MM.1S (cell line): ENCODE data around the gene PTGER1.
A peak's percentile ranks its signal among the peaks of the same experiment; 100 is the strongest.

Experiments used
- DNase-seq: peaks from one replicate; pipeline ENCODE4 v3.0.0-alpha.2; 2015
- H2AFZ ChIP-seq: fragments of 300-600 bp; sonication (generic); 2 replicates; pipeline ENCODE4 v1.6.0; 2016; ENCODE audit warnings: antibody characterized with exemption, low read length
- H3F3A ChIP-seq: fragments of 300-600 bp; sonication (generic); 2 replicates; pipeline ENCODE4 v1.6.1; 2016; ENCODE audit warnings: mild to moderate bottlenecking, antibody characterized with exemption, low read length, moderate library complexity, mixed read lengths; ENCODE audit not compliant: insufficient read depth
- H3K27ac ChIP-seq: fragments of 300-600 bp; sonication (generic); 2 replicates; pipeline ENCODE4 v1.5.1; 2016; ENCODE audit warnings: mild to moderate bottlenecking, low read length
- H3K27me3 ChIP-seq: fragments of 300-600 bp; sonication (generic); replicated peaks from 2 replicates; pipeline ENCODE4 v1.6.0; 2016; ENCODE audit warnings: low read length; ENCODE audit not compliant: insufficient read depth
- H3K36me3 ChIP-seq: fragments of 300-600 bp; sonication (generic); replicated peaks from 2 replicates; pipeline ENCODE4 v1.6.1; 2016; ENCODE audit warnings: mild to moderate bottlenecking, low read length, mixed read lengths; ENCODE audit not compliant: insufficient read depth
- H3K4me1 ChIP-seq: fragments of 300-600 bp; sonication (generic); 2 replicates; pipeline ENCODE4 v1.6.1; 2016; ENCODE audit warnings: low read length, mixed read lengths
- H3K4me2 ChIP-seq: fragments of 300-600 bp; sonication (generic); 2 replicates; pipeline ENCODE4 v1.6.0; 2016; ENCODE audit warnings: low read depth, low read length
- H3K4me3 ChIP-seq: fragments of 300-600 bp; sonication (generic); 2 replicates; pipeline ENCODE4 v1.5.1; 2016; ENCODE audit warnings: low read length, mixed read lengths
- H3K79me2 ChIP-seq: fragments of 300-600 bp; sonication (generic); 2 replicates; pipeline ENCODE4 v1.6.1; 2016; ENCODE audit warnings: mixed run types, low read length, mixed read lengths
- H3K9ac ChIP-seq: fragments of 300-600 bp; sonication (generic); 2 replicates; pipeline ENCODE4 v1.6.1; 2016; ENCODE audit warnings: low read length, mixed read lengths
- H3K9me2 ChIP-seq: fragments of 300-600 bp; sonication (generic); replicated peaks from 2 replicates; pipeline ENCODE4 v1.6.1; 2016; ENCODE audit warnings: mild to moderate bottlenecking, low read length, mixed read lengths; ENCODE audit not compliant: insufficient read depth
- H3K9me3 ChIP-seq: fragments of 300-600 bp; sonication (generic); replicated peaks from 2 replicates; pipeline ENCODE4 v1.6.1; 2016; ENCODE audit warnings: mild to moderate bottlenecking, low read length, mixed read lengths; ENCODE audit not compliant: insufficient read depth
- H4K20me1 ChIP-seq: fragments of 300-600 bp; sonication (generic); 2 replicates; pipeline ENCODE4 v1.6.1; 2016; ENCODE audit warnings: mild to moderate bottlenecking, low read length, moderate library complexity, mixed read lengths; ENCODE audit not compliant: insufficient read depth
- CTCF ChIP-seq: fragments of 300-600 bp; sonication (generic); IDR thresholded peaks from 2 replicates; pipeline ENCODE4 v1.5.1; 2016; ENCODE audit warnings: antibody characterized with exemption, low read length, mixed read lengths
- EZH2 ChIP-seq: fragments of 300-600 bp; sonication (generic); optimal IDR thresholded peaks from 2 replicates; pipeline ENCODE3; 2017; ENCODE audit warnings: low read depth, mild to moderate bottlenecking, antibody characterized with exemption, low read length, mixed read lengths
- EZH2phosphoT487 ChIP-seq: fragments of 300-600 bp; sonication (generic); IDR thresholded peaks from 2 replicates; pipeline ENCODE4 v1.6.1; 2018; ENCODE audit warnings: antibody characterized with exemption, low read length

PTGER1 gene

DNA sequence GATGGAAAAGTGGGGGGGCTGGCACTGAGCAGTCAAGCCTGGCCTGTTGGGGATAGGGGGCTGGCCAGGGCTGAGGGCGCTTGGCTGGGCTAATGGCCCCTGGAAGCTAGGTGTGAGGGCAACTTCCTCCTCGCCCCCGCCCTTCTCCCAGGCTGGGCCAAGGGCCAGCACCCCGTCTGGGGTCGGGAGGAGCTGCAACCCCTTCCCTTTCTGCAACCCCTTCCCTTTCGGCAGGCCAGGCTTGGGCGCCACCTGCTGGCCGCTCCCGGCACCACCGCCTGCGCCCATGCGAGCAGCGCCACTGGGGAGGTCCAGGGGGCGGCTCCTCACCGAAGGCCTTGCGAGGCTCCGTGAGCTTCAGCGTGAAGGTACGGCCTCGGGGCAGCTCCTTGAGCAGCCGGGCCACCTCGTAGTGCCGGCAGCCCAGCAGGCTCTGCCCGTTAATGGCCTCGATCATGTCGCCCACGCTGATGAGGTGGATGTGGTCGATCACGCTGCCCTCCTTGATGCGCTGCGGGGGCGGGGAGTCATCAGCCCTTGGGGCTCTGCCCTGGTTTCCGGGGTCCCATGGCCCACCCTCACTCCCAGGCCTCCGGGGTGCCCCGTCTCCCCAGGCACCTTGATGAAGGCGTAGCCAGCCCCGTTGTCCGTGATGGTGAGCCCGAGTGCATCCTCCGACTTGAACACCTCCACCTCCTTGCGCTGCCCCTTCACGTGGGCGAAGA lies 5.0 kb upstream of the PTGER1 start:
- H3K27ac ChIP-seq: no peak overlapping the region
- peak overlapping the region; percentile 44 for H3K4me2 ChIP-seq
- no peaks in the 10 kb centered on the region for H3F3A ChIP-seq
- no peak for TF ChIP-seq EZH2phosphoT487
- TF ChIP-seq CTCF: peak; percentile 92
- H3K79me2 ChIP-seq: no peaks in the 10 kb centered on the region
- no peaks in the 10 kb centered on the region for H4K20me1 ChIP-seq
- H3K9me3 ChIP-seq: no peaks in the 10 kb centered on the region
- H2AFZ ChIP-seq: no peak overlapping the region
- no peaks in the 10 kb centered on the region for H3K9me2 ChIP-seq
- H3K4me1 ChIP-seq: no peaks in the 10 kb centered on the region
- peaks cover 26% of the 10 kb centered on the region for H3K27me3 ChIP-seq
- DNase-seq: peak; percentile 31
- H3K36me3 ChIP-seq: no peaks in the 10 kb centered on the region
- H3K4me3 ChIP-seq: no peak overlapping the region
- no peak overlapping the region for H3K9ac ChIP-seq

GRCh38 chr19:14479309-14479974 lies 4.3 kb upstream of the PTGER1 start:
- Histone ChIP-seq H3K79me2 (no peaks in the 10 kb centered on the region), H3K9ac (no peak overlapping the region), H3F3A (no peaks in the 10 kb centered on the region), H3K4me1 (no peaks in the 10 kb centered on the region), H2AFZ (no peak overlapping the region), H3K4me3 (no peak overlapping the region), H3K4me2 (no peak overlapping the region; the same call in 1 of the 2 replicates), H3K27me3 (peaks cover 33% of the 10 kb centered on the region), H3K9me3 (no peaks in the 10 kb centered on the region), H4K20me1 (no peaks in the 10 kb centered on the region), H3K9me2 (no peaks in the 10 kb centered on the region), H3K36me3 (no peaks in the 10 kb centered on the region), H3K27ac (no peak overlapping the region)
- TF ChIP-seq EZH2 (no peak), CTCF (no peak), EZH2phosphoT487 (no peak)
- DNase-seq: no peak

- Histone ChIP-seq H3K27ac (no peak overlapping the region), H3K9ac (no peak overlapping the region), H3F3A (no peaks in the 10 kb centered on the region), H3K4me2 (no peak overlapping the region), H3K4me3 (no peak overlapping the region), H3K36me3 (no peaks in the 10 kb centered on the region), H3K4me1 (no peaks in the 10 kb centered on the region), H3K79me2 (no peaks in the 10 kb centered on the region), H3K9me3 (no peaks in the 10 kb centered on the region), H3K27me3 (peaks cover 39% of the 10 kb centered on the region), H4K20me1 (no peaks in the 10 kb centered on the region), H3K9me2 (no peaks in the 10 kb centered on the region), H2AFZ (no peak overlapping the region)
- no peak for TF ChIP-seq EZH2
- no peak for TF ChIP-seq CTCF
- no peak for TF ChIP-seq EZH2phosphoT487
- no peak for DNase-seq
Measured at GRCh38 chr19:14478113-14478545, 3.0 kb upstream of the PTGER1 start.
